Esophagus (tissue), 2 donors: ENCODE results near the gene LGALS9B. TPM values are rescaled to one million over a fixed set of nuclear protein-coding genes. Genes with fewer than 3 reads are reported as not detected.
"Not testable (repeated sequence)": the region's sequence is repeated elsewhere in the genome, so short reads cannot be mapped to it uniquely, and the experiment has no call there.

Experiments used
- H3K27ac ChIP-seq, 2 donors: one replicate each; pipeline ENCODE4 v1.5.1; 2013; ENCODE audit warnings: low read depth in 2 of 2, mild to moderate bottlenecking in 2 of 2, inconsistent platforms in 1 of 2, low read length in 1 of 2, moderate library complexity in 1 of 2
- H3K27me3 ChIP-seq, 2 donors: one replicate each; pipeline ENCODE4 v1.6.1; 2013; ENCODE audit warnings: low read length in 2 of 2, control low read depth in 1 of 2, mild to moderate bottlenecking in 1 of 2; ENCODE audit not compliant: insufficient read depth in 2 of 2, control insufficient read depth in 1 of 2
- H3K36me3 ChIP-seq, 2 donors: one replicate each; pipeline ENCODE4 v1.6.1; 2013; ENCODE audit warnings: low read length in 1 of 2; ENCODE audit not compliant: control insufficient read depth in 2 of 2, insufficient read depth in 2 of 2
- H3K4me1 ChIP-seq, 2 donors: one replicate each; pipeline ENCODE4 v1.6.1; 2013; ENCODE audit warnings: low read length in 1 of 2; ENCODE audit not compliant: control insufficient read depth in 2 of 2, insufficient read depth in 2 of 2
- H3K4me3 ChIP-seq, 2 donors: one replicate each; pipeline ENCODE4 v1.5.1; 2013; ENCODE audit warnings: low read length in 2 of 2, mild to moderate bottlenecking in 2 of 2, low read depth in 1 of 2, moderate library complexity in 1 of 2
- H3K9me3 ChIP-seq, 2 donors: one replicate each; pipeline ENCODE4 v1.6.1; 2013; ENCODE audit warnings: mild to moderate bottlenecking in 2 of 2, low read depth in 1 of 2, low read length in 1 of 2, moderate library complexity in 1 of 2; ENCODE audit not compliant: control insufficient read depth in 2 of 2, insufficient read depth in 1 of 2
- WGBS, 2 donors: extraction: QIAGEN DNeasy Blood & Tissue Kit; methylation state at CpG; one replicate each; pipeline ENCODE4 v1.1.7; 2013; 5-methylcytosine and 5-hydroxymethylcytosine counted together
- polyA plus RNA-seq, 2 donors: library from polyadenylated mRNA; stranded (reverse); fragments of 200-250 nt; gene quantifications; one replicate each; pipeline ENCODE4 v1.2.3, GENCODE V29; 2013
- donor health status: healthy with polysubstance abuse.
- donor health status: Bipolar disorder and iron deficiency.

The LGALS9B gene
- polyA plus RNA-seq, 2 donors: 7.6 to 8.9 TPM

DNA sequence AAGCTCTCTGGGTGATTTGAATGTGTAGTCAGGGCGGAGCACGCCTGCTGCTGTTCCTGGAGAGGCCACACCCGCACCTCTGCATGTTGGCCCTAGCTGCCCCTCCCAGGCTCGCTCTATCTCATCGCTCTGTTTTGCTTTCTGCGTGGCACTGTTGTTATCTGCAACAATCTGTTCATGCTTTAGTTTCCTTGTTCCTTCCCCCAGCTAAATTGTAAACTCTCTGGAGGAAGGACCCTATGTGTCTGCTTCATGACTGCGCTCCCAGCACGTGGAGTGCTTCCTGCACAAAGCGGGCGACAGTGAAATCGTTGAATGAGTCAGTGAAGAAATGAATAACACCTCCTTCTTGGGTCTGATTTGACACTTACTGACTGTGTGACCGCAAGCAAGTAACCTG, 16.5 kb downstream of the LGALS9B start:
- not testable (repeated sequence) for H3K4me3 ChIP-seq, H3K4me1 ChIP-seq, H3K27me3 ChIP-seq, H3K27ac ChIP-seq, H3K36me3 ChIP-seq, H3K9me3 ChIP-seq
- 34 to 52% methylated on average over 8 to 11 of the region's 12 CpGs for WGBS, 2 donors

DNA sequence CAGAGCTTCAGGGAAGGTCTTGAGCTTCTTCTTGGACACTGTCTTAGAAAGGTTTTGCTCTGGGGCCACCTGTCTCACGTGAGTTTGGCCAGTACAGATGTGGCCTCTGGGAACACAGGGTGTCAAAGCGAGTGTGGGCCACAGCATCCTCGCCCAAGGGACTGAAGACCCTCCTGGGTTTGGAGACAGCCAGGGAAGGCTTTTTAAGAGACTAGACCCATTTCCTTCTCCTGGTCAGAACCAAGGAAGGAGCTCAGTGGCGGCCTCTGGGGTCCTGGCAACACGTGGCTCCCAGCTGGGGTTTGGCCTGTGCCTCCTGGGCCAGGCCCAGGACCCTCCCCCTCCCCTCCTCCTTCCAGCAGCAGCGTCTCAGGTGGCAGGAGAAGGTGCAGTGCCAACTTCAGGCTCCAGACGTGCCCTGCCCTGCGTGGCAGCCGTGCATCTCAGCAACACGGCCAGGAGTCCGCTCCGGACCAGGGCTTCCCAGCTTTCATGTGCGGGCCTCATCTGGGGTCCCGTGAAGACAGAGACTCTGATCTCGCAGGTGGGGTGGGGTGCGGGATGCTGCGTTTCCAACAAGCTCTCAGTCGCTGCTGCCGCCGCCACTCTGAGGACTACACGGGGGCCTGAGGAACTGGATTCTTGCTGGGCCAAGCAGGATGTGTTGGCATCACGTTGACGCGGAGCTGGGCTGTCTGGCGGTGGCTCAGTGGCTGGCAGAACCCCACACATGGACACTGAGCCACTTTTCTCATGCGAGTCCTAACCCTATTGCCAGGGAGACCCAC, 19.6 kb downstream of the LGALS9B start:
- H3K27me3 ChIP-seq, H3K9me3 ChIP-seq, H3K4me3 ChIP-seq, H3K4me1 ChIP-seq, H3K36me3 ChIP-seq, H3K27ac ChIP-seq: not testable (repeated sequence)
- WGBS, 2 donors: 72 to 75% methylated on average over 22 to 26 of the region's 26 CpGs

- H3K27me3 ChIP-seq, H3K36me3 ChIP-seq, H3K4me3 ChIP-seq, H3K4me1 ChIP-seq, H3K27ac ChIP-seq, H3K9me3 ChIP-seq: not testable (repeated sequence)
- 67 to 69% methylated on average over 6 of the region's 6 CpGs for WGBS, 2 donors
Observed at GRCh38 chr17:20446895-20447294, 20.4 kb downstream of the LGALS9B start.

- H3K9me3 ChIP-seq, H3K4me1 ChIP-seq, H3K4me3 ChIP-seq, H3K27me3 ChIP-seq, H3K36me3 ChIP-seq, H3K27ac ChIP-seq: not testable (repeated sequence)
- whole genome bisulfite sequencing, 2 donors: 51 to 85% methylated on average over 2 to 4 of the region's 8 CpGs
Observed at GRCh38 chr17:20444581-20445236, 22.6 kb downstream of the LGALS9B start.

GRCh38 chr17:20444173-20444572, 23.2 kb downstream of the LGALS9B start:
- 84 to 92% methylated on average over 15 to 16 of the region's 16 CpGs for WGBS, 2 donors
- H3K4me3 ChIP-seq, H3K9me3 ChIP-seq, H3K36me3 ChIP-seq, H3K4me1 ChIP-seq, H3K27ac ChIP-seq, H3K27me3 ChIP-seq: not testable (repeated sequence)

GRCh38 chr17:20443632-20444031, 23.7 kb downstream of the LGALS9B start:
- H3K27ac ChIP-seq, H3K9me3 ChIP-seq, H3K36me3 ChIP-seq, H3K4me3 ChIP-seq, H3K4me1 ChIP-seq, H3K27me3 ChIP-seq: not testable (repeated sequence)
- WGBS, 2 donors: 64 to 70% methylated on average over 2 to 3 of the region's 9 CpGs

GRCh38 chr17:20440665-20441064, 26.7 kb downstream of the LGALS9B start:
- not testable (repeated sequence) for H3K4me3 ChIP-seq, H3K27ac ChIP-seq, H3K9me3 ChIP-seq, H3K36me3 ChIP-seq, H3K27me3 ChIP-seq, H3K4me1 ChIP-seq
- 49 to 71% methylated on average over 3 of the region's 5 CpGs for WGBS, 2 donors

DNA sequence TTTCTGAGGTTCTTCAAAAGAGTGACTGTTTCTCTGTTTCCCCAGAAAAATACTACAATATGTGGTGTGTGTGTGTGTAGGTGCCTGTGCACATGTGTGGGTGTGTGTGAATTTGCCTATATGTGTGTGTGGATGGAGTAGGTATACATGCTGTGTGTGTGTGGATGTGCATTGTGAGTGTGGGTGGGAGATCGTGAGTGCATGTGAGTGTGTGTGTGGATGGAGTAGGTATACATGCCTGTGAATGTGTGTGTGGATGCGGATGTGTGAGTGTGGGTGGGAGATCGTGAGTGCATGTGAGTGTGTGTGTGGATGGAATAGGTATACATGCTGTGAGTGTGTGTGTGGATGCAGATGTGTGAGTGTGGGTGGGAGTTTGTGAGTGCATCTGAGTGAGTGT, 32.2 kb downstream of the LGALS9B start:
- H3K27ac ChIP-seq, H3K27me3 ChIP-seq, H3K4me3 ChIP-seq, H3K9me3 ChIP-seq, H3K4me1 ChIP-seq, H3K36me3 ChIP-seq: not testable (repeated sequence)
- WGBS, 2 donors: 89 to 90% methylated on average over 3 of the region's 3 CpGs

DNA sequence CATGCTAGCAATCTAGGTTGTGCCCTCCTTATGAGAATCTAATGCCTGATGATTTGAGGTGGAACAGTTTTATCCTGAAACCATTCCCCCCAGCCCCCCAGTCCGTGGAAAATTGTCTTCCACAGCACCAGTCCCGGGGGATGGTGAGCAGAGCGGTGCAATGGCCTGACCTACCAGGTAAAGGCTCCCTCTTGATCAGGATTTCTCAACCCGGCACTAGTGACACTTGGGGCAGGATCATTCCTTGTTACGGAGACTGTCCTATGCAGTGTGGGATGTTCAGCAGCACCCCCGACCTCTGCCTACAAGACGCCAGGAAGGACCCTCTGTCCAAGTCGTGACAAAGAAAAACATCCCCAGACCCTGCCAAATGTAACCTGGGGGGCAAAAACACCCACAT, 34.0 kb downstream of the LGALS9B start:
- not testable (repeated sequence) for H3K9me3 ChIP-seq, H3K27ac ChIP-seq, H3K4me3 ChIP-seq, H3K36me3 ChIP-seq, H3K4me1 ChIP-seq, H3K27me3 ChIP-seq
- 85 to 87% methylated on average over 7 to 8 of the region's 8 CpGs for WGBS, 2 donors

GRCh38 chr17:20427264-20427663, 40.1 kb downstream of the LGALS9B start:
- H3K27ac ChIP-seq, H3K9me3 ChIP-seq, H3K4me1 ChIP-seq, H3K36me3 ChIP-seq, H3K4me3 ChIP-seq, H3K27me3 ChIP-seq: not testable (repeated sequence)
- WGBS, 2 donors: 79 to 83% methylated on average over 2 of the region's 2 CpGs
